ENCODE data around the gene ACSL6. TPM values are rescaled to one million over a fixed set of nuclear protein-coding genes. Genes with fewer than 3 reads are reported as not detected.

Gene ACSL6
- total RNA-seq, 2 experiments from 2014 or later, result 20.8 to 21.5 TPM

Other genes with a start within 250 kb of the ACSL6 start
- 10 to 100 TPM; 25.5 to 26.7 TPM for gene FNIP1, start 214.6 kb downstream of the ACSL6 start, total RNA-seq
- gene MEIKIN, start 66.0 kb downstream of the ACSL6 start, total RNA-seq, result not detected
- not detected for gene IL3, start 49.0 kb upstream of the ACSL6 start, total RNA-seq
- under 1 TPM; 0.55 to 0.61 TPM for gene CSF2, start 62.1 kb upstream of the ACSL6 start, total RNA-seq
- 10 to 100 TPM; 11.4 to 13.5 TPM for gene P4HA2, start 216.2 kb upstream of the ACSL6 start, total RNA-seq
- gene PDLIM4, start 246.0 kb upstream of the ACSL6 start, total RNA-seq, result not detected

Data from activated CD8-positive, alpha-beta T cell treated with anti-CD3 and anti-CD28 coated beads, Interleukin-2, amount 10 ng/mL, durations not matched to agents 7 days and 5 days (primary cell).